GM18517 (cell line): Measurements from ENCODE around the gene DHRS4.
A peak's percentile ranks its signal among the peaks of the same experiment; 100 is the strongest.
"Not testable (repeated sequence)": the region's sequence is repeated elsewhere in the genome, so short reads cannot be mapped to it uniquely, and the experiment has no call there.

ENCODE experiments used
- ATAC-seq: cut with Tn5 transposase; IDR thresholded peaks from one replicate; pipeline ENCODE4 v1.9.1; 2021; ENCODE audit warnings: mild to moderate bottlenecking, moderate library complexity; ENCODE audit not compliant: unreplicated experiment

The DHRS4 gene

DNA sequence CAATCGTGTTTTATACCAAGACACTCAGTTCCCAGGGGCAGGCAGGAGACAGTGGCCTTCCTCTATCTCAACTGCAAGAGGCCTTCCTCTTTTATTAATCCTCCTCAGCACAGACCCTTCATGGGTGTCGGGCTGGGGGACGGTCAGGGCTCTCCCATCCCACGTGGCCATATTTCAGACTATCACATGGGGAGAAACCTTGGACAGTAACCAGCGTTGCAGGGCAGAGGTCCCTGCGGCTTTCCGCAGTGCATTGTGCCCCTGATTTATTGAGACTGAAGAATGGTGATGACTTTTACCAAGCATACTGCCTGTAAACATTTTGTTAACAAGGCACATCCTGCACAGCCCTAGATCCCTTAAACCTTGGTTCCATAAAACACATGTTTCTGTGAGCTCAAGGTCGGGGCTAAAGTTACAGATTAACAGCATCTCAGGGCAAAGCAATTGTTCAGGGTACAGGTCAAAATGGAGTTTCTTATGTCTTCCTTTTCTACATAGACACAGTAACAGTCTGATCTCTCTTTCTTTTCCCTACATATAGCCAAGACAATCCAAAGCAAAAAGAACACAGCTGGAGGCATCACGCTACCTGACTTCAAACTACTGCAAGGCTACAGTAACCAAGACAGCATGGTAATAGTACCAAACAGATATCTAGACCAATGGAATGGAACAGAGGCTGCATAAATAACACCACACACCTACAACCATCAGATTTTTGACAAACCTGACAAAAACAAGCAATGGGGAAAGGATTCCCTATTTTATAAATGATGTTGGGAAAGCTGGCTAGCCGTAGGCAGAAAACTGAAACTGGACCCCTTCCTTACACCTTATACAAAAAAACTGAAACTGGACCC, 28.6 kb downstream of the DHRS4 start:
- not testable (repeated sequence) for ATAC-seq

DNA sequence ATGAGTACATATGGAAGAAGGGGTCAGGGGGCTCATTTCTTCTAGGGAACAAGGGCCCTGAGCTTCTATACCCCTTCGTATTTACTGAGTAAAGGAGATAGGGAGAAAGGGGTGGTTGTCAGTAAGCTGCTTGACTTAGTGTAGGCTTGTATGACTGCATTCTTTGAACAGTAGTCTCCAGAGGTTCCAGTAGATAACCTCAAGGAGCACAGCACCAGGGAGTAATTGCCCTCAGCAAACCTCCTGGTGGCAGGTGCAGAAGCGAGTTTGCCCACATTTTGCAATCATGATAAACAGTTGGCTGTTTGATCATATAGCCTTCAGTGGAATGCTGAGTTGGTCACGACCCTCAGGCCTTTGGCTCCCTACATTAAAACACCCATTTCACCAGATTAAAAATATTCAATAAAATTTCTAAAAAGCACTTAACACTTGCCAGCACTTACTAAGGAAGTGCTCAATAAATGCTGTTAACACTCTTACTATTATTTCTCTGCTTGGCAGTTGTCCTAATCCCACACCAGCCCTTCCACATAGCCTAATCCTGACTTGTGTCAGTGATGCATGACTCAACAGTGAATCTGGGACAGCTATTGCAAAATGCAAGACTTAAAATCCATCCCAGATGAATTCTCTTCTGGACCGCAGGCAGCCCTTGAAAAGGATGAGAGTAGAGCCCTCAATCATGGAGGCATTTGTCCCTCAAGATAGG, 31.5 kb downstream of the DHRS4 start:
- ATAC-seq = no peak

DNA sequence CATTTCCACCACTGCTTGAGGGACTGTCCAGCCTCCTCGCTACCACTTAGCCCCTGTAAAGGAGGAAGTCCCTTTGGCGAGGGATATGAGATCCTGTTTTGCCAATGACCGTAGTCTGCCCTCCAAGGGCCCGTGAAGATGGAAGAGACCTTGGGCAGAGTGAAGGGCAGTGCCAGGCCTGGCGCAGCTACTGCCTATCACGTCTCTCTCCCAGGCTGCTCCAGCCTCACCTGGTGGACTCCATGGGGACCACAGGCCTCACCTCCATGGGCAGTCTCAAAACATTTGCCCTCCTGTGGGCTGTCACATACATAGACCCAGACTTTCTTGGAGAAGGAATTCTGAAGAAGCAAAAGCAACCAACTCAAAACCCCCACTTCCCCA, 34.6 kb downstream of the DHRS4 start:
- ATAC-seq = peak; percentile 26

DNA sequence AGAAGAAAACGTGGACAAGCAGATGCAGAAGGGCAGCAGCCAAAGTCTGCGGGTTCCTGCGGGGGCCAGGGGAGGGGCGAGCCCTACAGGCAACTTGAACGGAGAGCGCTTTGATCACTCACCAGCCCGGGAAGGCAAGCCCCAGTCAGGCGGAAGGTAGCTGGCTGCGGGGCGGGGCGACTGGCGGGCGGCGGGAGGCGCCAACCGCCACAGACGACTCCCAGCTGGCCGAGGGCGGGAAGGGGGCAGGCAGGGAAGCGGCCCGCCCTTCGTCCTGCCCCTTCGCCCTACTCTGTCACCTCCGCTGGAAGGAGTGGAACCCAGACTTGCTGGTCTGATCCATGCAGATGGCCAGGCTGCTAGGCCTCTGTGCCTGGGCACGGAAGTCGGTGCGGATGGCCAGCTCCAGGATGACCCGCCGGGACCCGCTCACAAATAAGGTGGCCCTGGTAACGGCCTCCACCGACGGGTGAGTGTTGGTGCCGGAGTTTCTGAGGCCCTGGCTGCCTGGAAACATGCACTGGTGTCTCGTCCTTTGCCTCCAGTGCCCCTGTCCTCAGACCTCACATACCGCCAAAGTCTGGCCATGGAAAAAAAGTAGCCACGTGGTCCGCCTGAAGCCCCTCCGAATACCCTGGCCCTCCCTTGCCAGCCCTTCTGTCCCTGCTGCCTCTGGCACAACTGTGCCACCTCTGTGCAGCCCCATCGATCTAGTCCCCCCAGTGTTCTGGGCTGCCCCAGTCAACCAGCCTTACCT, 35.2 kb downstream of the DHRS4 start, which contains the start of gene DHRS4L2:
Gene DHRS4L2, plus strand, starts transcription at position 323 of the 757 bp plus-strand sequence. Its CDS starts 19 bp downstream, at position 342.
- ATAC-seq = peak; percentile 85

DNA sequence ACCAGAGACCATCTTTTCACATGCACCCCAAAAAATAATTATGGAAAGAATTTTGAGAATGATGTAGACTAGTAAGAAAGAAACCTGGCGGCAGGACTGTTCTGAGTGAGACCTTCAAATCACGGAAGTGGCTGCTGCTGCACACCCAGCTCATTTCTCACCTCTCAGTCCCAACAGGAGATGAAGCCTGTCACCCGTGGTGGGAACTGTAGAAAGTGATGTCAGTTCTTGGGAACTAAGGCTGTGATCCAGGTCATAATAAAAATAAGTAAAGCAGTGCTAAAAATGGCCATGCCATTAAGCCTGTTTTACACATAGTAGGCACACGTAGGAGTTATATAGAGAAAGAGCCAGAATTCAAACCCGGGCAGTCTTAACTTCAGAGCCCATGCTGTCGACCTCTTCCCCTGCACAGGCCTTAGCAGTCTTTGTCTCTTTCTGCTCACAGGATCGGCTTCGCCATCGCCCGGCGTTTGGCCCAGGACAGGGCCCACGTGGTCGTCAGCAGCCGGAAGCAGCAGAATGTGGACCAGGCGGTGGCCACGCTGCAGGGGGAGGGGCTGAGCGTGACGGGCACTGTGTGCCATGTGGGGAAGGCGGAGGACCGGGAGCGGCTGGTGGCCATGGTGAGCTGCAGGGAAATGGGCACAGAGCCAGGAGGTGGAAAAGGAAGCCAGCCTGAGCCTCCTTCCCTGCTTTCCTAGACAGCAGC, 36.3 kb downstream of the DHRS4 start:
- ATAC-seq = not testable (repeated sequence)

DNA sequence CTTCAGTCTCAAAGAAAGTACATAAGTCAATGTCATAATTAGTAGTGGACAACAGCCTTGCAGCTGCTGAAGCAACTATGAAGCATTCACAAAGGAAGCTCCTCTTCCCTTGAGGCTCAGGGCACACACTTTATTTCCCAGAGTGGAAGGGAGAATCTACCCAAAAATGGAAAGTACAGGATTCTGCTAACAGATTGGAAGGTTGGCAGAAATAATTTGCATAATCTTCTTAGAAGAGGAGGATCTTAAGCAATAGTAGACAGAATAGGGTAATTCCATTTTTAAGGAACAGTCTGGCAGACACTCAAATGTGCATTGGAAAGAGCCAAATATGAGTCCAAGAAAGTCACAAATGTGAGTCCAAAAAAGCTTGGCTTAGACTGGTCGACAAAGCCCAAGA, 37.4 kb downstream of the DHRS4 start:
- not testable (repeated sequence) for ATAC-seq

DNA sequence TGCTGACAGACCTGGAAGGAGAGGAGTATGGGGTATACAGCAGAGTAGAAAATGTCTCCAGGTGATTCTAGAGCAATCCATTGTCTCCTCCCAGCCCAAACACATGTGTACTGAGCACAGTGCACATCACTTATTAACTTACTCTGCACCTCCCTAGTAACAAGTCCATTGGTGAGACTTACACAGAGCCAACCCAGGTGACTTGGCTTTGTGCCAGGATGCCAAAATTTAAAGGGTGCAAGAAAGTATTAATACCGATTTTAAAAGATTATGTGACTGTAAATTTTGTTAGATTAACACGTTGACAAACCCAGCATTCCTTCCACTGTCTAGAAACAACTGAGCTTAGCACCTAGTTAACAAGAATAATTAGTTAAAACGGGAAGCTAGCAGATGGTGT, 39.5 kb downstream of the DHRS4 start:
- not testable (repeated sequence) for ATAC-seq

DNA sequence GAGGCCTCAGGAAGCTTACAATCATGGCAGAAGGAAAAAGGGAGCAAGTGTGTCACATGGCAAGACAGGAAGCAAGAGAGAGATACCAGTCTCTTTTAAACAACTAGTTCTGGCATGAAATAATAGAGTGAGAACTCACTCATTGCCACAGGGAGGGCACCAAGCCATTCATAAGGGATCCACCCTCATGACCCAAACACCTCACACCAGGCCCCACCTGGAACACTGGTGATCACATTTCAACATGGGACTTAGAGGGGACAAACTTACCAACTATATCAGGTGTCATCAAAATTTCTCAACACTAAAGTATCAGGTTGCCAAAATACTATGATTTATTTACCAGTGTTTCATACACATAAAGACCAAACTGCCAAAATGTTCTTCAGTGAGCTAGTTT, 42.4 kb downstream of the DHRS4 start:
- not testable (repeated sequence) for ATAC-seq

DNA sequence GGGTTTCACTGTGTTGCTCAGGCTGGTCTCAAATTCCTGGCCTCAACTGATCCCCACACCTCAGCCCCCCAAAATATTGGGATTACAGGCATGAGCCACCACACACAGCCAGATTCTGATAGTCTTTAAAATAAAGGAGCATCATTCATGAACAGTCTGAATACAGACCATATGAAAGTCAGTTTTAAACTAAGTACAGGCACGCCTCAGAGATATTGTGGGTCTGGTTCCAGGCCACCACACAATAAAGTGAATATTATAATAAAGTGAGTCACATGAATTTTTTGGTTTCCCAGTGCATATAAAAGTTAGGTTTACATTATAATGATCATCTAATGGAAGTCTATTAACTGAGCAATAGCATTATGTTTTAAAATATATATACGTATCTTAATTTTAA, 43.3 kb downstream of the DHRS4 start:
- not testable (repeated sequence) for ATAC-seq

DNA sequence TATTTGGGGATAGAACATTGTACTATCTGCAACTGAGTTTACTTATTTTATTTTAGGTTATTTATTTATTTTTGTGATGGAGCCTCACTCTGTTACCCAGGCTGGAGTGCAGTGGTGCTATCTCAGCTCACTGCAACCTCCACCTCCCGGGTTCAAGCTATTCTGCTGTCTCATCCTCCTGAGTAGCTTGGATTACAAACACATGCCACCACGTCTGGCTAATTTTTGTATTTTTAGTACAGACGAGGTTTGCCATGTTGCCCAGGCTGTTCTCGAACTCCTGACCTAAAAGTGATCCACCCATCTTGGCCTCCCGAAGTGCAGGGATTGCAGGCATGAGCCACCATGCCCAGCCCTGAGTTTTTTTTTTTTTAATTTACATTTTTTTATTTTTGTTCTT, 46.1 kb downstream of the DHRS4 start:
- ATAC-seq = not testable (repeated sequence)

DNA sequence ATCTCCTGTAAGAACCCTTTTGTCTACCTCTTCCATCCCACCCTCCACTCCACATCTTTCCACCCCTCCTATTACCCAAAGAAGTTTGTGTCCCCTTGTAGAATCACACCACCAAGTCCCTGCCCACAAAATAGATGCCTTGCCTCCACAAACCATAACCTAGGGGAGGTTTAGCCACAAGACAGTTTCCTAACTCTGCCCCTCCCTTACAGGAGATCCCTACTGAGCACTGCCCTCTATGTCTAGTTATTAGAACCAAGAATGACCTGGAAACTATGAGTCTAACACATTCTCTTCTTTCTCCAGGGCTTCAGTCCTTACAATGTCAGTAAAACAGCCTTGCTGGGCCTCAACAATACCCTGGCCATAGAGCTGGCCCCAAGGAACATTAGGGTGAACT, 47.5 kb downstream of the DHRS4 start:
- not testable (repeated sequence) for ATAC-seq

DNA sequence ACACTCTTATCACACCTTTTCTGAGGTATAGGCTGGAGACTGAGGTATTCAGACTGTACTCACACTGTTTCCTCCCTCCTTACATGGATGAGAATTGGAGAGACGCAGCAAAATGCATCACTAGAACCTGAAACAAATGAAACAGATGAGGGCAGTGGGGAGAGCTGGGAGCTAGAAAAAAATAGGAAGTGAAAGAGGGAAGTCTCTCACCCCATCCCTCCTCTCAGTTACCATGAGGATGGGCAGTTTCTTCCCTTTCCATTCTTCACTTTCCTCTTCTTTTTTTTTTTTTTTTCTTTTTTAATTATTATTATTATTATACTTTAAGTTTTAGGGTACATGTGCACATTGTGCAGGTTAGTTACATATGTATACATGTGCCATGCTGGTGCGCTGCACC, 48.1 kb downstream of the DHRS4 start:
- ATAC-seq = not testable (repeated sequence)

DNA sequence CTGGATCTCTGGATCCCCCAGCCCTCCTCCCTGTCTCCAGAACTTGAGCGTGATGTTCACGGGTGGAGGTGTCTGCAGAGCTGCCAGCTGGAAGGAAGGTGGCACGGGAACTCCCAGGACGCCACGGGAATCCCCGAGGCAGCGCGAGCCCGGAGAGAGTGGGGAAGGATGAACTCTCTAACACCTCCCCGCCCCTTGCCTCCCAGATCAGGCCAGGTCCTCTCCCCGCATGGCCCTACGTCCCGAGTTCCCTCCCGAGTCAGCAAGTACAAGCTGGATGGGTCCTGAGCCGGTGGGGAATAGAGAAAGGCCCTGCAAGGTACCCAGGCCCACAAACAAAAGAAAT, 52.9 kb downstream of the DHRS4 start:
- ATAC-seq = not testable (repeated sequence)

DNA sequence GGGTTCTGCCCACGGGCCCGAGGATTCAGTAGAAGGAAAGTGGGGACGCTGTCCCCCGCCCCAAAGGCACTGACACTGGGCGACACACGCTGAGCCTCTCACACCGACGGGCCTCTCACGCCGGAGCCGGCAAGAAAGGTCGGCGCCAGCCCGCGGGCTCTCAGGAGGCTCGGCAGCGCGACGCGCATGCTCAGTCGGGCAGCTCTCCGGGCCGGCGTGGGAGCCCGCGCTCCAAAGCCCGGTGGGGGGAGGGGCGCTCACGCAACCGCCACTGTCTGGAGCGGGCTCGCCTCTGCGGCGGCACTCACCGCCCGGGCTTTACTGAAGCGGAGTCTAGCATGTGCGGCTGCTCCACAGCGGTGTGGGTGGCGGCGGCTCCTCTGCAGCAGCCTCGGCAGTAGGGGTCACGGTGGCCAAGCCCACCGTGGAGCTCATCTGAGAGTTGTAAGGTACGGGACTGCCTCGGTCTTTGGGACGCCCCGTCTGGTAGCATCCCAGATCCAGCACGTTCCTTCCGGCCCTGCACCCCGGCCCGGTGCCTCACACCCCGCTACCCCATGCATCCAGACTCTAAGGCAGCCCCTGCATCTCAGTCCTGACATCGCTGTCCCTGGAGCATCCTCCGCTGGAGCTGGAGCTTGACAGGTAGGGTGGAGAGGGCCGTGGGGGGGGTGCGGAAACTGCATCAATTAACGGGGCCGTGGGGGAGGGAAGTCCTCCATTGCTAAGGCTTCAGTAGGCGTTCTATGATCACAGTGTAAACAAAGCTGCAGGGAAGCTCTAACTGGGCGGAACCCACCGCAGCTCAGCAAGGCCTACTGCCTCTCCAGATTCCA, 53.5 kb downstream of the DHRS4 start:
- not testable (repeated sequence) for ATAC-seq

DNA sequence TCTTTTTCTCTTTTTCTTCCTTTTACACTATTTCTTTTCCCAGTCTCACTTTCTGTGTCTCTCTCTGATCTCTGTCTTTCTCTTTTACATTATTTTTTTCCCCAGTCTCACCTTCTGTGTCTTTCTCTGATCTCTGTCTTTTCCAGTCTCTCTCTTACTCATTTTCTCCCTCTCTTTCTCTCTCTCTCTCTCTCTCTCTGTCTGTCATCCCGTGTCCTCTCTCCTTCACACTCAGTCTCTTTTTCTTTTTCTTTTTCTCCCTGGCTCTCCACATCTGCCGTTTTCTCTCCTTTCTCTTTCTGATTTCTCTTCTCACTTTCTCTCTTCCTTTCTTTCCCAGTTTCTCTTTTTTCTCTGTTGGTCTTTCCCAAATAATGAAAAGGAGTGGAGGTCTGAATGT, 57.5 kb downstream of the DHRS4 start:
- no peak for ATAC-seq

DNA sequence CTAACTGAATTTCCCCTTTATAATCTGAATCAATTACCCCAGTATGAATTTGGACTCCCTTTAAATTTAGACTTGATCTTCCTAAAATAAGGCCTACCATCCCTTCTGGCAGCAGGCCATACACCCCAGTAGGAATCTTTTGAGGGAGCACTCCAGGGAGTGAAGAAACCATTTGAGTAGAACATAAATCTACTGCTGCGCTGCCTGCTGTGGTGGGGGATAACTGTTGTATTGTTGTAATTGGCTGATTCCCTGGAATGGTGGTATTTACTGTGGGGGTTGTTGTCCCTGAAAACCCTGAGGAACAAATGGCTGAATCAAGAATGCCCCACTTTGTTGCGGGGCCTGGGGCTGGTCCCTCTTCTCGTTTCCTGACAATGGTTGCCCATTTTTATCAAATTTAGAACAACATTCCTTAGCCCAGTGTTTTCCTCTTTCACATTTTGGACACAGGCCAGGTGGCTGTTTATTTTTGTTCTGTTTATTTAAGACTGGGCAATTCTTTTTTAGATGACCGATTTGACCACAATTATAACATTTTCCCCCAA, 59.2 kb downstream of the DHRS4 start:
- ATAC-seq = not testable (repeated sequence)

DNA sequence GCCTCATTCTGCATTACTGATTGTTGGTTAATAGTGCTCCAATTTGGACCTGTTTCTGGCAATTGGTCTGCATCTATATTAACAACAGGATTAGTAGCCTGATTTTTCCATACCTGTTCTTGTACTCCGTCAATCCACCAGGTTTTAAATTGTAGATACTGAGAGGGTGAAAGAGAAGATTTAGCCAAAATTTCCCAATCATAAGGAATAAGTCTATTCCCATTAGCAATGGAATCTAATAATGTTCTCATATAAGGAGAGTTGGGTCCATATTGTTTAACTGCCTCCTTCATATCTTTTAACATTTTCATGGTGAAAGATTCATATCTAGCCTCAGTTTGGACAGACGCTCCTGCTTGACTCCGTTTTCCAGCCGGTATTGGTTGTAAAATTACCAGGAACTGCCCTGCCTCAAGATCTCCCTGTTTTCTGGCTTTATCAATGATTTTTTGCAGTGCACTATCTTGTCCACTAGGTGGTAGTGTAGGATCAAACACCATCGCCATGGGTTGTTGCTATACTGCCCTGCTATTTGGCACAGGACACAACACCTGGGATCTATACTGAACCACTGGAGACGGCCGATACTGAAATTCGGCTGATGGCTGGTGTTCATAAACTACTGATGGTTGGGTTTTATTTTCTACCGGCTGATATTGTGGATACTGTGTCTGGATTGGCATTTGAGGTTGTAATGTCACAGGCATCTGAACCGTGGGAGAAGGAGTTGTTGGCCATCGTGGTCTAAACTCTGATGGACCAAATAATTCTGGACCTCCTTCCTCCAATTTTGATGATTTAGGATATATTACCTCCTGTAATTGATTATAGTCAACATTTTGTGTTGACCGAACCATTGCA, 60.3 kb downstream of the DHRS4 start:
- no peak for ATAC-seq

DNA sequence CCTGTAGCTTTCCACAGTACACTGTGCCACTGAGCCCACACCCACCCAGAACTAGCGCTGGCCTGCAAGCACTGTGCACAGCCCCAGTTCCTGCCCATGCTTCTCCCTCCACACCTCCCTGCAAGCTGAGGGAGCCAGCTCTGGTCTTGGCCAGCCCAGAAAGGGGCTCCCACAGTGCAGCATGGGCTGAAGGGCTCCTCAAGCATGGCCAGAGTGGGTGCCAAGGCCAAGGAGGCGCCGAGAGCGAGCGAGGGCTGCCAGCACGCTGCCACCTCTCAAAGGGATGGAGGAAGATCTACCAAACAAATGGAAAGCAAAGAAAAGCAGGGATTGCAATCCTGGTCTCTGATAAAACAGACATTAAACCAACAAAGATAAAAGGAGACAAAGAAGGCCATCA, 62.2 kb downstream of the DHRS4 start:
- ATAC-seq = not testable (repeated sequence)
